Measurements from ENCODE around the gene EFHB.
A peak's percentile ranks its signal among the peaks of the same experiment; 100 is the strongest.
"Not testable (repeated sequence)": the region's sequence is repeated elsewhere in the genome, so short reads cannot be mapped to it uniquely, and the experiment has no call there.

Gene EFHB

DNA sequence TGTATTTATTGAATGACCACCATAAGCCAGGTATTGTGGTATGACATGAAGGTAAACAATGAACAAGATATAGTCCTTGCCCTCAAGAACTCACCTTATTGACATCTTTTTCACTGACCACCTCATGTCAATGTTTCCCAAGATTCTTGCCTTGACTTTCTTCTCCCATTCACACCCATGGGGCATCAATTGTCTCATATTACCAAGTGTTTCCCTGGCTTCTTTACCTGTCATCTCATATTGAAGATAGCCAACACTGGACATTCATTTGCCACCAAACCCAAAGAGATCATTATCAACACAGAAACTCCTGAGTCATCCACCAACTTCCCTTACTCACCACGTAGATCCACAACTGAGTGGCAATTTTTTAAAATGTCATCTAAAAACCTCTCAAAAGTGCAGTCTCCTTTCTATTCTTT lies 2.2 kb downstream of the EFHB start:
- peak; percentile 27 for DNase-seq (ENCODE audit: low spot score)

GRCh38 chr3:19931180-19931692 lies 2.8 kb downstream of the EFHB start:
- DNase-seq (ENCODE audit: low spot score): no peak

GRCh38 chr3:19920401-19921080 lies 13.5 kb downstream of the EFHB start:
- DNase-seq (ENCODE audit: low spot score): no peak

DNA sequence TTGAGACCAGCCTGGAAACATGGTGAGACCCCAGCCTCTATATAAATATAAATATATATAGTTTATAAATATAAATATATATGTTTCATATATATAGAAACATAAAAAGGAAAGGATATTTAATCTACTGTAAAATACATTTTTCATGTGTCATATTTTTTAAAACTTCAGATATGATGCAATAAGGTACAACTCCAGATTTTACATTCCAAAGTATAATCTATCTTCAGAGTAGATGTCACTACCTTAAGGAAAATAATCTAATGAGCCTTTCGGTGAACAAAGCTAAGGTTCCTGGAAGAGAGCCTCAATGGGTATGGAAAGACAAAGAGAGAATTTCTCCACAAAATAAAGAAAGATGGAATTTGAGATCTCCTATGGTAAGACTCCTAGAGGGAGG lies 16.9 kb downstream of the EFHB start:
- DNase-seq (ENCODE audit: low spot score): no peak

DNA sequence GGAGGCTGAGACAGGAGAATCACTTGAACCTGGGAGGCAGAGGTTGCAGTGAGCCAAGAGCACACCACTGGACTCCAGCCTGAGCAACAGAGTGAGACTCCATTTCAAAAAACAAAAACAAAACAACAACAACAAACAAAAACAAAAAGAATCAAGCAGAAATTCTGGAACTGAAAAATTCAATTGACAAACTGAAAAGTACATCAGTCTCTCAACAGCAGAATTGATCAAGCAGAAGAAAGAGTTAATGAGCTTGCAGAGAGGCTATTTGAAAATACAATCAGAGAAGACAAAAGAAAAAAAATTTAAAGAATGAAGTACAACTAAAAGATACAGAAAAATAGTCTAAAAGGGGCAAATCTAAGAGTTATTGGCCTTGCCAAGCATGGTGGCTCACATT lies 22.6 kb downstream of the EFHB start:
- no peak for DNase-seq (ENCODE audit: low spot score)

GRCh38 chr3:19907523-19907922 lies 26.5 kb downstream of the EFHB start:
- no peak for DNase-seq (ENCODE audit: low spot score)

DNA sequence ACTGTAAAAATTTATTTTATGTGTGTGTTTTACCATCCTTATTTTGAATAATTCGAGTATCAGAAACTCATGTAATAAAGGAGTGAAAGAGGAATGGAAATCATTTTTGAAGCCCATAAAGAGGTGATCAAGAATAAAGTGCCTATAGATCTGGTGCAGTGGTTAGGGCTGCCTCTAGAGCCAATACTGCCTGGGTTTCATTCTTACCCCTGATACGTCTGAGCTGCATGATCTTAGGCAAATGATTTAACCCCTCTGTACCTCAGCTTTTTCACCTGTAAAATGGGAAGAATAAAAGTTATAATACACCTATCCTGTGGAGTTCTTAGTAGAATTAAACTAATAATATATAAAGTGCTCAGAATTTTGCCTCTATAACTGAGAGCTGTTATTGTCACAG lies 30.4 kb downstream of the EFHB start:
- no peak for DNase-seq (ENCODE audit: low spot score)

DNA sequence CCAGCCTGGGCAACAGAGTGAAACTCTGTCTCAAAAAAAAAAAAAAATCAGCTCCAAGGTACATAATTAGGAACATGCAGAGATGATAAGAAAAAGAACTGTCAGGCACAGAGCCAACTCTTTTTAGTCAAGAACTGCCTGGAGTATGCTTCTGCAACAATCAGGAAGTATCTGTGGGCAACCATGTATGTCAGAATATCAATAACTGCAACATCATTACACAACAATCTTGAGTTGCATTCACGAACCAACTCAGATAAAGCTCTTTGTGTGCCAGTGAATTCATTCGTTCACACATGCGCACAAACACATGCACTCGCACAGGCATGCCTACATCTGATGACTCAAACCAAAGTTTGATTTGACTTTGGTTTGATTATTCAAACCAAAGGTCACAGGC lies 32.1 kb downstream of the EFHB start:
- no peak for DNase-seq (ENCODE audit: low spot score)

DNA sequence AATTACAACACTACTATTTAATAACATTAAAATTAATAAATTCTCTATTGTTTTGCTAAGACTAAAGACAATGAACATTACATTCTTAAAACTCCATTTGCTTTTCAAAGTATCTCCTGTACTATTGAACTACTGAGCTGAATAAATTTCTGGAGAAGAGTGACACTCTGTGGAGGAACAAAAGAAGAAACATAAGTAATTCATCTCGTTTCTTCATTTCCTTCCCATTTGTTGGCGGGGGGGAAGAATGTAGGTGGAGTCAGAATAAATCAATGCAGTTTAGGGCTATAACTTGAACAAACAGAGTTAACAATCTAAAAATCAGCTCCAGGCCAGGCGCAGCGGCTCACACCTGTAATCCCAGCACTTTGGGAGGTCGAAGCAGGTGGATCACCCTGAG lies 32.7 kb downstream of the EFHB start:
- DNase-seq (ENCODE audit: low spot score): no peak

DNA sequence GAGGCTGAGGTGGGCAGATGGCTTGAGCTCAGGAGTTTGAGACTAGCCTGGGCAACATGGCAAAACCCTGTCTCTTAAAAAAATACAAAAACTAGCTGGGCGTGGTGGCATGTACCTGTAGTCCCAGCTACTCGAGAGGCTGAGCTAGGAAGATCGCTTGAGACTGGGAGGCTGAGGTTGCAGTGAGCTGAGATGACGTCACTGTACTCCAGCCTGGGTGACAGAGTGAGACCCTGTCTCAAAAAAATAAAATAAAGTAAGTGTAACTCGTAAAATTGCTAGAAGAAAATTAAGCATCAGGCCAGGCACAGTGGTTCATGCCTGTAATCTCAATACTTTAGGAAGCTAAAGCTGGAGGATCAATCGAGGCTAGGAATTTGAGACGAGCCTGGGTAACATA lies 34.2 kb downstream of the EFHB start:
- not testable (repeated sequence) for DNase-seq (ENCODE audit: low spot score)

- DNase-seq (ENCODE audit: low spot score): no peak
Measured at GRCh38 chr3:19899264-19899663, 34.8 kb downstream of the EFHB start.

DNA sequence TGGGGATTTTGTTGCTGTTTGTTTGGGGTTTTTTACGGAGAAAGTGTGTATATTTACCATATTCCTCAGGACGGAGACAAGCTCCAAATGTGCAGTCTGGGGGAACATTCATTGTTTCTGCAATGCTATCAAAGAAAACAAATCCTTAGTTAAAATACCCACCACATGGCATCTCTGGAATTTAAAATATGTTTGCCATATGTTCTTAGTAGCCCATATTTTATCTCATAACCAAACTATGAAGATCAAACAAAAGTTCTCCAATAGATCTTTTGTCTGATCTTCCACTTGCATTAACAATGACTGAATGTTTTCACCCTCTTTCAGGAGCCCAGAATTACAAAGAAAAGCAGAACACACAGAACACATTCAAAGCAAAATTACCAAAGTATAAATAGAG lies 35.3 kb downstream of the EFHB start:
- no peak for DNase-seq (ENCODE audit: low spot score)

GRCh38 chr3:19891740-19892139 lies 42.3 kb downstream of the EFHB start:
- DNase-seq (ENCODE audit: low spot score): no peak

DNA sequence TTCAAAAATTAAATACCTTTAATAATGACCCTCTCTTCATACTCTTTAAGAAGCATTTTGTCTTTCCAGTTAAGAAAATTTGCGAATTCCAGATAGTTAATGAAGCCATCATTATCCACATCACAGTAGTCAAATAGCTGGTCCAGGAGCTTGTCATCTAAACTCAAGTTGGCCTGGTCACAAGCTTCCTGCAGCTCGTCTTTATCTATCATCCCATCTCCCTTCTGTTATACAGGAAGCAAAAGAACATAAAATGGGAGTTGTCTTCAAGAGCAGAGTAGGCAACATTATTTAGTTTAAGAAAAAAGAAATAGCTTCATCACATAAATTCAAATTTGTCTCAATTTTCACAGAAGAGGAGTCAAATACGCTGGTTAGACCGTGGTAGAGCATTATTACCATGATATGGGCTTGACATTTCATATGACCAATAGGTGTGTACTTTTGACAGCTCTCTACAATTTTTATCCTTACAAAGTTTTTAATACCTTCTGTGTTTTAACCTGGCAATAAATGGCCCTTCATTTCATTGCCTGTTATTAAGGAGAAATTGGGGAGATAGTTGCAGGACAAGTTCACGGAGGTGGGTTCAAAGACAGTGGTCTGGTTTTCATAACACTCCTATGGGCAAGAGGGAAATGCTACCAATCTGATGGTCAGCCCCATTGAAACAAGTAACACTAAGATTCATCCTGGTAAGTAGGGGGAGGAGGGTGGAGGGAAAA lies 45.4 kb downstream of the EFHB start:
- DNase-seq (ENCODE audit: low spot score): no peak

GRCh38 chr3:19887122-19887521 lies 46.9 kb downstream of the EFHB start:
- not testable (repeated sequence) for DNase-seq (ENCODE audit: low spot score)

DNA sequence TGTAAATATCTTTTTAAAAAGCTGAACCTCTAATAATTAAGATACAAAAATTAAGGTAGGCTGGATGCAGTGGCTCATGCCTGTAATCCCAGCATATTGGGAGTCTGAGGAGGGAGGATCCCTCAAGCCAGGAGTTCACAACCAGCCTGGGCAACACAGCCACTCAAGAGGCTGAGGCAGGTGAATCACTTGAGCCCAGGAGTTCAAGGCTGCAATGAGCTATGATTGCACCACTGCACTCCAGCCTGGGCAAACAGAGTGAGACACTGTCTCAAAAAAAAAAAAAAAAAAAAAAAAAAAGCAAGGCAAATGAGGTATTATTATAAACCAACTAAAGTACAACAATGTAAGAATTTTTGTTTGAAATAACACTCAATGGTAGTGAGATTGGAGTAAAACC lies 47.6 kb downstream of the EFHB start:
- no peak for DNase-seq (ENCODE audit: low spot score)

GRCh38 chr3:19885468-19885867 lies 48.5 kb downstream of the EFHB start:
- peak; percentile 69 for DNase-seq (ENCODE audit: low spot score)

GRCh38 chr3:19881852-19882251 lies 52.2 kb downstream of the EFHB start:
- DNase-seq (ENCODE audit: low spot score): no peak

- no peak for DNase-seq (ENCODE audit: low spot score)
Measured at GRCh38 chr3:19881036-19881435, 53.0 kb downstream of the EFHB start.

DNA sequence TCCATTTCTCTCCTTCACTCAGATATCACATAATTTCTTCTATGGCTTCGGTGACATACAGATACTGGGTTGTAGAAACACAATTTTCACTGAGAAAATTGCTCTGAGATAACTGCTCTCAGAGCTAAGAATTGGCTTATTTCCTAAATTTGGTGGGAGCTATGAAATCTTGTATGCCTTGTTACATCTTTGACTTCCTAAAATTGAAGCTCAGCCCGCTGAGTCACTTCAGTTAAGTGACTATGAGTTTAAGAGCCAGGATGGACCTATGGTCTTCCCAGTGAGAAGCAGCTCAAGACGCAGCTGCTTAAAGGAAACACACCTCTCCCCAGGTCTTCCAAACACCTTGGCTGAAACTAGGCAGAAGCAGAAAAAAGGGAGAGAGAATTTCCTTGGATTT lies 56.4 kb downstream of the EFHB start:
- no peak for DNase-seq (ENCODE audit: low spot score)

DNA sequence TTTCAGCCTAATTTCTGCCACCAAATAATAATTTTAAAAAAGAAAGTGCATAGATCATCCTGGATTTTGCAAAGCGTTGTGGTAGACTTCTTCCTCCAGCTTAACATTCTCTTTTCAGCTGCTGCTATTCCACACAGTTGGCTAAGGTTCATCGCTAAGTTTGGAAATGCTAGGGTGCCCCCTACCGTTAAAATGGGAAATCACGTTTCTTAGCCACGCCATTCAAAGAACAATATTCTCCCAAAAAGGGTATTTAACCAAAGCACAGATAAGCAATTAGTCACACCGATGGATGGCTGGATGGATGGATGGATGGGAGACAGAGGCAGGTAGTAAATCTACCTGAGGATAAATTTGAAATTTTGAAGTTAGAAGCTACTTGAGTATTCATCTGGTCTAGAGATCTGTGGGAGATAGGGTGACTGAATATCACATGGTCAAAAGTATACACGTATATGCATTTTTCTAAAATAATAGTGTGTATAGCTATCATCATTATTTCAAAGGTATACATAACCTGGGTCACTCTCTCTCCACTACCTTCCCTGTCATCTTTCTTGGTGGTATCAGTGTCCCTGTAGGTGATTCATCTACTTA lies 67.2 kb downstream of the EFHB start:
- peak; percentile 68 for DNase-seq (ENCODE audit: low spot score)

- not testable (repeated sequence) for DNase-seq (ENCODE audit: low spot score)
Measured at GRCh38 chr3:19855318-19855717, 78.7 kb downstream of the EFHB start.

- DNase-seq (ENCODE audit: low spot score): not testable (repeated sequence)
Measured at GRCh38 chr3:19846609-19847008, 87.4 kb downstream of the EFHB start.
